ENCODE results near the gene TRPM6.
"Not testable (repeated sequence)": the region's sequence is repeated elsewhere in the genome, so short reads cannot be mapped to it uniquely, and the experiment has no call there.

Gene TRPM6

GRCh38 chr9:74887041-74887980, at the start of gene TRPM6:
TSS of gene TRPM6 (minus strand) at chr9:74887921. CDS start at chr9:74887856, 65 bp downstream.
- DNase-seq: peak; percentile 23

GRCh38 chr9:74935008-74935407, 47.3 kb upstream of the TRPM6 start:
- DNase-seq: no peak

GRCh38 chr9:74921737-74922136, 34.0 kb upstream of the TRPM6 start:
- DNase-seq: no peak

GRCh38 chr9:74920944-74921626, 33.4 kb upstream of the TRPM6 start:
- DNase-seq: no peak

- DNase-seq: no peak
Observed at GRCh38 chr9:74910036-74910435, 22.3 kb upstream of the TRPM6 start.

- DNase-seq: no peak
Observed at GRCh38 chr9:74908665-74909064, 20.9 kb upstream of the TRPM6 start.

- DNase-seq: no peak
Observed at GRCh38 chr9:74907085-74907484, 19.4 kb upstream of the TRPM6 start.

GRCh38 chr9:74901001-74901400, 13.3 kb upstream of the TRPM6 start:
- DNase-seq: no peak

- DNase-seq: not testable (repeated sequence)
Observed at GRCh38 chr9:74888449-74888848, 728 bp upstream of the TRPM6 start.

- DNase-seq: no peak
Observed at GRCh38 chr9:74887981-74888370, 255 bp upstream of the TRPM6 start.

GRCh38 chr9:74876382-74876949, 11.3 kb downstream of the TRPM6 start:
- DNase-seq: no peak

- no peak for DNase-seq
Observed at GRCh38 chr9:74875656-74876055, 12.1 kb downstream of the TRPM6 start.

GRCh38 chr9:74874220-74874619, 13.5 kb downstream of the TRPM6 start:
- no peak for DNase-seq

GRCh38 chr9:74872619-74873233, 15.0 kb downstream of the TRPM6 start:
- no peak for DNase-seq

- no peak for DNase-seq
Observed at GRCh38 chr9:74867483-74867882, 20.2 kb downstream of the TRPM6 start.

GRCh38 chr9:74865177-74865576, 22.5 kb downstream of the TRPM6 start:
- DNase-seq: no peak

GRCh38 chr9:74861773-74862474, 25.8 kb downstream of the TRPM6 start:
- no peak for DNase-seq

GRCh38 chr9:74861071-74861470, 26.6 kb downstream of the TRPM6 start:
- no peak for DNase-seq

GRCh38 chr9:74860247-74860646, 27.5 kb downstream of the TRPM6 start:
- not testable (repeated sequence) for DNase-seq

GRCh38 chr9:74859786-74860185, 27.9 kb downstream of the TRPM6 start:
- no peak for DNase-seq

- no peak for DNase-seq
Observed at GRCh38 chr9:74858751-74859414, 28.8 kb downstream of the TRPM6 start.

GRCh38 chr9:74856989-74857388, 30.7 kb downstream of the TRPM6 start:
- DNase-seq: no peak

Measured in CD4-positive, alpha-beta T cell treated with Interleukin-17A for 4 hours (primary cell).